ENCODE measurements around the gene SCMH1.

SCMH1 gene

GRCh38 chr1:40985161-40985560 is 256.9 kb downstream of the SCMH1 start (continued):
- TF ChIP-seq ZNF121 (tag by site-specific recombination; IDR thresholded peaks at IDR 0.05): no peak

- ChIA-PET CTCF (interaction anchor here (0.6 to 4.0 kb wide), 5 partner anchors 10 to 610 kb away, joined by 3 to 16 read pairs (median 3); no protein-coding TSS in a partner anchor), POLR2A (no interaction called here)
- peaks cover 17 to 85% of the 10 kb centered on the region in 2 experiments for H3K36me3 ChIP-seq (ENCODE audit: control insufficient read depth in 2 of 2, insufficient read depth in 1 of 2, low read length in 2 of 2)
- no peak overlapping the region for H3K27ac ChIP-seq (ENCODE audit: extremely low read depth, low read depth, low read length)
- H3K9me3 ChIP-seq (ENCODE audit: control insufficient read depth, insufficient read depth, low read depth, low read length): no peaks in the 10 kb centered on the region
- TF ChIP-seq ZNF169 (tag by site-specific recombination; IDR thresholded peaks at IDR 0.05): no peak
- no peak for TF ChIP-seq ZNF692 (tag by site-specific recombination; IDR thresholded peaks at IDR 0.05)
- TF ChIP-seq ZNF335 (tag by site-specific recombination; conservative IDR thresholded peaks at IDR 0.05): no peak
- no peak for TF ChIP-seq ZNF518A (tag by site-specific recombination; conservative IDR thresholded peaks at IDR 0.05; ENCODE audit: low read depth)
- TF ChIP-seq ZBTB6 (tag by site-specific recombination; IDR thresholded peaks at IDR 0.05): no peak
- no peak for TF ChIP-seq KLF17 (tag by site-specific recombination; IDR thresholded peaks at IDR 0.05)
- no peak for TF ChIP-seq SP7 (tag by site-specific recombination; IDR thresholded peaks at IDR 0.05)
- TF ChIP-seq ZNF529 (tag by site-specific recombination; IDR thresholded peaks at IDR 0.05; ENCODE audit: insufficient replicate concordance): no peak
- no peak for TF ChIP-seq ZNF549 (tag by site-specific recombination; IDR thresholded peaks at IDR 0.05)
- no peak for TF ChIP-seq ZNF24 (tag by site-specific recombination; IDR thresholded peaks at IDR 0.05)
- TF ChIP-seq ZNF621 (tag by site-specific recombination; IDR thresholded peaks at IDR 0.05): no peak
- no peak for TF ChIP-seq ZFP3 (tag by site-specific recombination; IDR thresholded peaks at IDR 0.05; ENCODE audit: low read depth)
- no peak for TF ChIP-seq BCL11B (tag by site-specific recombination; IDR thresholded peaks at IDR 0.05; ENCODE audit: low read depth)
- no peak for TF ChIP-seq ZNF610 (tag by site-specific recombination; IDR thresholded peaks at IDR 0.05; ENCODE audit: borderline replicate concordance)
- TF ChIP-seq ZNF654 (tag by site-specific recombination; IDR thresholded peaks at IDR 0.05; ENCODE audit: low read depth): no peak
- no peak for TF ChIP-seq ZNF624 (tag by site-specific recombination; IDR thresholded peaks at IDR 0.05)
- TF ChIP-seq ZBTB20 (tag by site-specific recombination; IDR thresholded peaks at IDR 0.05): no peak
- TF ChIP-seq ZNF677 (tag by site-specific recombination; IDR thresholded peaks at IDR 0.05): no peak
- no peak for TF ChIP-seq ZNF132 (tag by site-specific recombination; IDR thresholded peaks at IDR 0.05; ENCODE audit: borderline replicate concordance)
- H3K4me3 ChIP-seq (ENCODE audit: low read depth, low read length): no peak overlapping the region
- 0 out of 2 replicates have a peak, but pooled peaks cover 4% of the 10 kb centered on the region for H3K4me1 ChIP-seq (ENCODE audit: control insufficient read depth, insufficient read depth, low read length)
Measured at GRCh38 chr1:40984531-40984930, 257.6 kb downstream of the SCMH1 start.
